Tibial artery (tissue), 4 donors: ENCODE measurements around the gene RIPOR3.

Source experiments
- DNase-seq, 2 donors: peaks; one replicate each; pipeline ENCODE4 v3.0.0-alpha.2; 2019
- H3K27ac ChIP-seq, 2 donors: fragments of 200-600 bp; sonication (generic) in 1 of 2; 1 replicate in 1 of 2; 2 replicates in 1 of 2; pipeline ENCODE4 v1.5.1; 2018 to 2019; ENCODE audit warnings: mild to moderate bottlenecking in 1 of 2
- H3K27me3 ChIP-seq, 2 donors: fragments of 200-600 bp; sonication (generic) in 1 of 2; one replicate each; pipeline versions ENCODE4 v1.5.1 to v1.6.0; 2016 to 2019
- H3K36me3 ChIP-seq, 3 donors: fragments of 200-600 bp; sonication (generic) in 2 of 3; one replicate each; pipeline ENCODE4 v1.5.1; 2016 to 2019; ENCODE audit warnings: mild to moderate bottlenecking in 2 of 3
- H3K4me1 ChIP-seq, 4 donors: fragments of 200-600 bp; sonication (generic) in 2 of 4; 1 replicate in 3 of 4; 2 replicates in 1 of 4; pipeline ENCODE4 v1.5.1; 2016 to 2019
- H3K4me3 ChIP-seq, 2 donors: fragments of 200-600 bp; sonication (generic) in 1 of 2; 1 replicate in 1 of 2; 2 replicates in 1 of 2; pipeline ENCODE4 v1.5.1; 2018 to 2019; ENCODE audit warnings: mild to moderate bottlenecking in 2 of 2
- H3K9me3 ChIP-seq, 3 donors: fragments of 200-600 bp; sonication (generic) in 1 of 3; one replicate each; pipeline ENCODE4 v1.5.1; 2016 to 2019
- CTCF ChIP-seq, 2 experiments: fragments of 200-600 bp in 1 of 2; fragments of 450-650 bp in 1 of 2; IDR thresholded peaks; one replicate each; pipeline ENCODE4 v1.5.1; 2017 to 2019; ENCODE audit warnings: antibody characterized with exemption in 2 of 2, mild to moderate bottlenecking in 1 of 2, moderate library complexity in 1 of 2
- intact Hi-C: fragments of 100-400 bp; cut with DNase I; formaldehyde crosslinking; loops from one replicate; pipeline ENCODE4 v1.15.0; 2023; ENCODE audit warnings: low total_unique reads

RIPOR3 gene

GRCh38 chr20:50557549-50558134 is 133.7 kb downstream of the RIPOR3 start:
- intact Hi-C loops, result no loop called here
- peaks cover 0 to 37% (median 17%) of the 10 kb centered on the region in 4 donors for H3K4me1 ChIP-seq

DNA sequence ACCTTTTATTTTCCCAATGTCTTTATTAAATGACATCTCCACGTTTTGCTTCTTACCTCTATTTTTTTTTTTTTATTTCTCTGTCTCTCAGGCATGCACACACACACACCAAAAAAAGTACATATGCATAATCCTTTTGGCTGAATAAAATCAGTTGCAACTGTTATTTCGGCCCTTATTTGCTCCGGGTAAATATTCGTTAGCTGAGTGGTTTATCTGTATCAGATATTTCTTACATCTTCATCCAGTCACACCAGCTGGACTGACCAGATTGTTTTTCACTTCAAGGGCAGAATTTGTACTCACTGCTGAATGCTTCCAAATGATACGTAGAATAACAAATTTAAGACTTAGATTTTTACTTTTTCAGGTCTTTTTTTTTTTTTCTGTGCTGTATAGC is 135.7 kb downstream of the RIPOR3 start:
- TF ChIP-seq CTCF (IDR thresholded peaks at IDR 0.05), result no peak
- Histone ChIP-seq H3K4me3 (no peak overlapping the region), H3K27me3 (no peaks in the 10 kb centered on the region), H3K9me3 (no peaks in the 10 kb centered on the region), H3K4me1 (peaks cover 0 to 24% (median 6%) of the 10 kb centered on the region in 4 donors), H3K27ac (no peak overlapping the region), H3K36me3 (peaks cover 0 to 8% (median 6%) of the 10 kb centered on the region in 3 donors)
- intact Hi-C loops, result no loop called here
- DNase-seq, result no peak

More at GRCh38 chr20:50557549-50558134, 133.7 kb downstream of the RIPOR3 start:
- no peak for DNase-seq
- Histone ChIP-seq H3K27ac (no peak overlapping the region), H3K9me3 (no peaks in the 10 kb centered on the region), H3K36me3 (peaks cover 10 to 19% (median 19%) of the 10 kb centered on the region in 3 donors), H3K27me3 (no peaks in the 10 kb centered on the region), H3K4me3 (no peak overlapping the region)
- no peak for TF ChIP-seq CTCF (IDR thresholded peaks at IDR 0.05)

- no peak overlapping the region for H3K27ac ChIP-seq
- DNase-seq, result no peak
- H3K4me3 ChIP-seq, result no peak overlapping the region
- intact Hi-C loops, result no loop called here
- no peak for TF ChIP-seq CTCF (IDR thresholded peaks at IDR 0.05)
- H3K4me1 ChIP-seq, result peaks cover 0 to 17% (median 4%) of the 10 kb centered on the region in 4 donors
- H3K36me3 ChIP-seq, result peaks cover 0 to 8% (median 6%) of the 10 kb centered on the region in 3 donors
- H3K27me3 ChIP-seq, result no peaks in the 10 kb centered on the region
- H3K9me3 ChIP-seq, result no peaks in the 10 kb centered on the region
Observed at GRCh38 chr20:50554694-50555579, 136.4 kb downstream of the RIPOR3 start.

DNA sequence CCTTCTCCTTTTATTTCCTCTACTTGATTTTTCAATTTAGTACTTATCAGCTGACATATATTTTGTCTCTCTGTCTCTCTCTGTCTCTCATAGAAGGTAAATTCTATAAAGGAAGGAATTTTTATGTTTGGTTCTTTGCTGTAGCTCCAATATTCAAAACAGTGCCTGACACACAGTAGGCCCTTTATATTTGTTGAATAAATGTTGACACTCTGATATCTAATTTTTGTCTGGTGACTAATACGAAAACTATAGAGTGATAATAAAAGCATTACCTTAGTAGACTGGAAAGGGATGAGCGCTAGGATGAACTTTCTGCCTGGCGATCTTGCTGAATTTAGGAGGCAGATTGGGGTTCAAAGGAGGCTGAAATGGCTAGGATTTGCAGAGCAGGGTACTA is 138.4 kb downstream of the RIPOR3 start:
- intact Hi-C loops, result no loop called here
- H3K9me3 ChIP-seq, result no peaks in the 10 kb centered on the region
- no peak for DNase-seq
- H3K4me1 ChIP-seq, result peaks cover 0 to 16% (median 3%) of the 10 kb centered on the region in 4 donors
- peaks cover 0 to 16% (median 8%) of the 10 kb centered on the region in 3 donors for H3K36me3 ChIP-seq
- H3K27ac ChIP-seq, result no peak overlapping the region
- H3K27me3 ChIP-seq, result no peaks in the 10 kb centered on the region
- H3K4me3 ChIP-seq, result no peak overlapping the region
- no peak for TF ChIP-seq CTCF (IDR thresholded peaks at IDR 0.05)

DNA sequence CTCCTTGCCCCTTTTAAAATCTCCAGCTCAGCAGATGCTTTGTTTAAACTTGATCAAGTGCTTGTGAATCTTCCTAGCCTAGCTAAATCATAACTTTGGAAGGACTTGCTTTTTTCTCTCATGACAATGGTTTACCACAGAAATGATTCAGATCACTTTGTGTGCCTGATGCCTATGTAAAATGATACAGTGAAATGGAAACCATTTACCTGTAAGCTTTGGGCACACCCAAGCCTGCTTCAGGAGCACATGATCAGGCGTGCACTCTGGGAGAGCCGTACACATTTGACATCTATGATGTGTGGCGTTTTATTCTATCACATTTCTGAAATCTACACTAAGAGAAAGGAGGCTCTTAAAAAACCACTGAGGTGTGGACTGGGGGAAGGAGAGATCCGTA is 140.1 kb downstream of the RIPOR3 start:
- no peak overlapping the region for H3K27ac ChIP-seq
- H3K4me3 ChIP-seq, result no peak overlapping the region
- H3K9me3 ChIP-seq, result no peaks in the 10 kb centered on the region
- DNase-seq, result no peak
- H3K4me1 ChIP-seq, result peaks cover 0 to 23% (median 6%) of the 10 kb centered on the region in 4 donors
- peaks cover 0 to 11% (median 0%) of the 10 kb centered on the region in 3 donors for H3K36me3 ChIP-seq
- intact Hi-C loops, result no loop called here
- no peaks in the 10 kb centered on the region for H3K27me3 ChIP-seq
- TF ChIP-seq CTCF (IDR thresholded peaks at IDR 0.05), result no peak
